ENCODE measurements around the gene GRIA2.

- TF ChIP-seq ZNF274 (IDR thresholded peaks at IDR 0.05; ENCODE audit: low read depth, low read length) (no peak), YY1 (IDR thresholded peaks at IDR 0.05; ENCODE audit: insufficient read depth, insufficient read length) (no peak), SUZ12 (IDR thresholded peaks at IDR 0.05; ENCODE audit: extremely low read depth, insufficient read depth, insufficient read length) (no peak)
These were observed 61.5 kb downstream of the GRIA2 start for GRCh38 chr4:157282019-157282418.

All from NT2/D1 (cell line).